Heart left ventricle (tissue), 13 donors: ENCODE measurements around the gene PPP1R14B.

Source experiments
- POLR2A ChIP-seq, 2 donors: fragments of 450-650 bp; IDR thresholded peaks; one replicate each; pipeline ENCODE4 v1.6.1; 2017; ENCODE audit warnings: antibody characterized with exemption in 2 of 2, mild to moderate bottlenecking in 2 of 2, moderate library complexity in 2 of 2
- TF ChIP-seq, protein P1 (sequence below), 12 donors: fragments of 200-600 bp; sonication (generic) in 4 of 12; IDR thresholded peaks; one replicate each; pipeline versions ENCODE4 v1.5.0 to v1.8.0; 2018 to 2022; ENCODE audit warnings: antibody characterized with exemption in 12 of 12, mild to moderate bottlenecking in 5 of 12
- donor health status: ischemic (EF 13 %, LVEDD 7.1; RV severe dilation, severe dysfunction).
- donor health status: DM: no; HTN: yes; CAD: no.
- donor health status: DM: no; HTN: no; CAD: no.
- donor health status: ischemic (EF 25% LVEDD 6.9; RV normal size, moderate dysfunction).
- donor health status: ischemic (EF 25% LVEDD 5.7; RV mildly dilated, moderate dysfunction).
- donor health status: ischemic (EF 35%, LVEDD 5.7; RV mildly dilated, moderate dysfunction).
- donor health status: nonischemic (EF 11% LVEDD 7.7; RV severe dilation, severe dysfunction).
- donor health status: DM: yes; HTN: yes; CAD: no.
- donor health status: PGD.
- donor health status: ischemic (EF 29% LVEDD 5.4; RV normal size, mild dysfunction).
- donor health status: nonischemic (EF 23%, LVEDD 6.1; RV moderate dilation, normal function).

GRCh38 chr11:64265176-64266160, 18.7 kb upstream of the PPP1R14B start:
- TF ChIP-seq, protein P1, sequence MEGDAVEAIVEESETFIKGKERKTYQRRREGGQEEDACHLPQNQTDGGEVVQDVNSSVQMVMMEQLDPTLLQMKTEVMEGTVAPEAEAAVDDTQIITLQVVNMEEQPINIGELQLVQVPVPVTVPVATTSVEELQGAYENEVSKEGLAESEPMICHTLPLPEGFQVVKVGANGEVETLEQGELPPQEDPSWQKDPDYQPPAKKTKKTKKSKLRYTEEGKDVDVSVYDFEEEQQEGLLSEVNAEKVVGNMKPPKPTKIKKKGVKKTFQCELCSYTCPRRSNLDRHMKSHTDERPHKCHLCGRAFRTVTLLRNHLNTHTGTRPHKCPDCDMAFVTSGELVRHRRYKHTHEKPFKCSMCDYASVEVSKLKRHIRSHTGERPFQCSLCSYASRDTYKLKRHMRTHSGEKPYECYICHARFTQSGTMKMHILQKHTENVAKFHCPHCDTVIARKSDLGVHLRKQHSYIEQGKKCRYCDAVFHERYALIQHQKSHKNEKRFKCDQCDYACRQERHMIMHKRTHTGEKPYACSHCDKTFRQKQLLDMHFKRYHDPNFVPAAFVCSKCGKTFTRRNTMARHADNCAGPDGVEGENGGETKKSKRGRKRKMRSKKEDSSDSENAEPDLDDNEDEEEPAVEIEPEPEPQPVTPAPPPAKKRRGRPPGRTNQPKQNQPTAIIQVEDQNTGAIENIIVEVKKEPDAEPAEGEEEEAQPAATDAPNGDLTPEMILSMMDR (IDR thresholded peaks at IDR 0.05): no peak
- TF ChIP-seq POLR2A (IDR thresholded peaks at IDR 0.05): no peak
